Measurements from ENCODE around the gene BRD1.

GRCh38 chr22:49784630-49784971 is 43.1 kb downstream of the BRD1 start:
- TF ChIP-seq, protein P1, sequence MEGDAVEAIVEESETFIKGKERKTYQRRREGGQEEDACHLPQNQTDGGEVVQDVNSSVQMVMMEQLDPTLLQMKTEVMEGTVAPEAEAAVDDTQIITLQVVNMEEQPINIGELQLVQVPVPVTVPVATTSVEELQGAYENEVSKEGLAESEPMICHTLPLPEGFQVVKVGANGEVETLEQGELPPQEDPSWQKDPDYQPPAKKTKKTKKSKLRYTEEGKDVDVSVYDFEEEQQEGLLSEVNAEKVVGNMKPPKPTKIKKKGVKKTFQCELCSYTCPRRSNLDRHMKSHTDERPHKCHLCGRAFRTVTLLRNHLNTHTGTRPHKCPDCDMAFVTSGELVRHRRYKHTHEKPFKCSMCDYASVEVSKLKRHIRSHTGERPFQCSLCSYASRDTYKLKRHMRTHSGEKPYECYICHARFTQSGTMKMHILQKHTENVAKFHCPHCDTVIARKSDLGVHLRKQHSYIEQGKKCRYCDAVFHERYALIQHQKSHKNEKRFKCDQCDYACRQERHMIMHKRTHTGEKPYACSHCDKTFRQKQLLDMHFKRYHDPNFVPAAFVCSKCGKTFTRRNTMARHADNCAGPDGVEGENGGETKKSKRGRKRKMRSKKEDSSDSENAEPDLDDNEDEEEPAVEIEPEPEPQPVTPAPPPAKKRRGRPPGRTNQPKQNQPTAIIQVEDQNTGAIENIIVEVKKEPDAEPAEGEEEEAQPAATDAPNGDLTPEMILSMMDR (IDR thresholded peaks at IDR 0.05 in 4 of 5, conservative IDR thresholded peaks at IDR 0.05 in 1 of 5): no peak
- no peak for TF ChIP-seq POLR2A (IDR thresholded peaks at IDR 0.05)

All from gastrocnemius medialis (tissue), 4 donors.